ENCODE data around the gene GALNTL6. TPM values are rescaled to one million over a fixed set of nuclear protein-coding genes. Genes with fewer than 3 reads are reported as not detected.

The GALNTL6 gene
- total RNA-seq, 1 experiment from 2014 or later, result not detected

DNA sequence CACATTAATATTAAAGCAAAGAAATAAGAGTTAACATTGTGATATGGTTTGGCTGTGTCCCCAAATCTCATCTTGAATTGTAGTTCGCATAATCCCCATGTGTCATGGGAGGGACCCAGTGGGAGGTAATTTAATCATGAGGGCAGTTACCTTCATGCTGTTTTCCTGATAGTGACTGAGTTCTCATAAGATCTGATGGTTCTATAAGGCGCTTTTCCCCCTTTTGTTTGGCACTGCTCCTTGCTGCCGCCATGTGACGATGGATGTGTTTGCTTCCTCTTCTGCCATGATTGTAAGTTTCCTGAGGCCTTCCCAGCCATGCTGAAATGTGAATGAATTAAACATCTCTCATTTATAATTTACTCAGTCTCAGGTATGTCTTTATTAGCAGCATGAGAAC is 1201.6 kb downstream of the GALNTL6 start:
- H3K79me2 ChIP-seq (ENCODE audit: insufficient read depth, low read length), result no peaks in the 10 kb centered on the region
- ChIA-PET RAD21 (ENCODE audit: low non-redundant PET in 1 of 2, low total read pairs in 2 of 2, uncharacterized antibody in 2 of 2, unreplicated experiment in 2 of 2) (no interaction called here), POLR2A (no interaction called here), CTCF (interaction anchor here (2.2 kb wide), 1 partner anchor 287 kb away, joined by 71 read pairs; no protein-coding TSS in a partner anchor)
- intact Hi-C loops (cut with micrococcal nuclease), result loop anchor here (5.0 kb wide), 1 partner anchor 123 kb away; no protein-coding TSS in a partner anchor
- H2AFZ ChIP-seq (ENCODE audit: low read depth, low read length, poor library complexity, severe bottlenecking), result peak overlapping the region; percentile 54
- peaks cover 0 to 9% of the 10 kb centered on the region in 2 experiments; a peak in 2 of 4 replicates for H3K4me1 ChIP-seq (ENCODE audit: control insufficient read depth in 1 of 2, insufficient read depth in 2 of 2, low read length in 2 of 2)
- H3K9me3 ChIP-seq (ENCODE audit: control insufficient read depth in 1 of 2, insufficient read depth in 1 of 2, low read depth in 1 of 2, low read length in 2 of 2), result no peaks in the 10 kb centered on the region
- H3K27me3 ChIP-seq (ENCODE audit: insufficient read depth, low read length), result no peaks in the 10 kb centered on the region
- ATAC-seq (no peak), DNase-seq (ENCODE audit: low read depth, low spot score) (no peak)
- no peak overlapping the region for H3K9ac ChIP-seq (ENCODE audit: low read length)
- no peak overlapping the region; the same call in 1 of the 2 replicates for H3K4me2 ChIP-seq (ENCODE audit: low read length)
- H3K4me3 ChIP-seq (replicated peaks in 1 of 2; ENCODE audit: low read depth in 1 of 2, low read length in 2 of 2), result no peak overlapping the region
- H3K27ac ChIP-seq (ENCODE audit: low read depth, low read length), result no peak overlapping the region
- no peaks in the 10 kb centered on the region for H3K9me2 ChIP-seq (ENCODE audit: insufficient read depth)
- BruUV-seq (replicated peaks), result no TSS peak
- no peaks in the 10 kb centered on the region for H4K20me1 ChIP-seq (ENCODE audit: insufficient read depth)
- TF ChIP-seq, protein P1, sequence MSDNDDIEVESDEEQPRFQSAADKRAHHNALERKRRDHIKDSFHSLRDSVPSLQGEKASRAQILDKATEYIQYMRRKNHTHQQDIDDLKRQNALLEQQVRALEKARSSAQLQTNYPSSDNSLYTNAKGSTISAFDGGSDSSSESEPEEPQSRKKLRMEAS (IDR thresholded peaks at IDR 0.05), result no peak
- no peak for TF ChIP-seq SIN3A (IDR thresholded peaks at IDR 0.05; ENCODE audit: low read depth)
- H3K36me3 ChIP-seq (ENCODE audit: control insufficient read depth in 1 of 2, insufficient read depth in 2 of 2, low read length in 2 of 2), result no peaks in the 10 kb centered on the region

DNA sequence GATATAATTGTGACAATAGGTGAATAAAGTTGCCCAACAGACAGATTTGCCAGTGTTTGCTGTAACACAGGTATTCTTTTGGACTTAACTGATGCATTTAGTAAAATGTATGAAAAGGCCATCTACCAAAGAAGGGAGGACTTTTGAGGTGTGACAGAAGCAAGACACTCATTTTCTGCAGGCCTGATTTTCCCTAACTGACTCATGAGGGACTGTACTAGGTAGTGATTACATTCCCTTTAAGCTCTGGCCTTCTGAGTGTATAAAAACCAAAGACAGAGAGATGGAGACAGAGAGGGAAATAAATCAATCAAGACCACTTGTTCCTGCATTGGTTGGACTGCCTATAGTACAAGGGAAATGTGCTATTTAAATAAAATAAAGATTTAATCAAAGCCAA is 1204.6 kb downstream of the GALNTL6 start:
- Histone ChIP-seq H3K9me3 (ENCODE audit: control insufficient read depth in 1 of 2, insufficient read depth in 1 of 2, low read depth in 1 of 2, low read length in 2 of 2) (no peaks in the 10 kb centered on the region), H3K36me3 (ENCODE audit: control insufficient read depth in 1 of 2, insufficient read depth in 2 of 2, low read length in 2 of 2) (no peaks in the 10 kb centered on the region), H3K9me2 (ENCODE audit: insufficient read depth) (no peaks in the 10 kb centered on the region), H3K27me3 (ENCODE audit: insufficient read depth, low read length) (no peaks in the 10 kb centered on the region), H3K9ac (ENCODE audit: low read length) (no peak overlapping the region), H3K4me2 (ENCODE audit: low read length) (no peak overlapping the region), H2AFZ (ENCODE audit: low read depth, low read length, poor library complexity, severe bottlenecking) (no peak overlapping the region), H3K4me3 (replicated peaks in 1 of 2; ENCODE audit: low read depth in 1 of 2, low read length in 2 of 2) (no peak overlapping the region), H3K27ac (ENCODE audit: low read depth, low read length) (no peak overlapping the region), H3K79me2 (ENCODE audit: insufficient read depth, low read length) (no peaks in the 10 kb centered on the region), H3K4me1 (ENCODE audit: control insufficient read depth in 1 of 2, insufficient read depth in 2 of 2, low read length in 2 of 2) (peaks cover 0 to 9% of the 10 kb centered on the region in 2 experiments; a peak in 2 of 4 replicates), H4K20me1 (ENCODE audit: insufficient read depth) (no peaks in the 10 kb centered on the region)
- RAD21 ChIA-PET (ENCODE audit: low non-redundant PET in 1 of 2, low total read pairs in 2 of 2, uncharacterized antibody in 2 of 2, unreplicated experiment in 2 of 2), result no interaction called here
- POLR2A ChIA-PET, result no interaction called here
- ATAC-seq (no peak), DNase-seq (ENCODE audit: low read depth, low spot score) (no peak)
- intact Hi-C loops (cut with micrococcal nuclease), result no loop called here
- TF ChIP-seq YY1 (IDR thresholded peaks at IDR 0.05; ENCODE audit: extremely low read depth, insufficient replicate concordance, low read depth, low read length) (no peak), ZNF274 (IDR thresholded peaks at IDR 0.05; ENCODE audit: low read depth, low read length) (no peak), EZH2phosphoT487 (IDR thresholded peaks at IDR 0.05; ENCODE audit: borderline replicate concordance) (no peak), ZFX (IDR thresholded peaks at IDR 0.05) (no peak), EGR1 (IDR thresholded peaks at IDR 0.05; ENCODE audit: low read depth) (no peak)
- TF ChIP-seq, protein P2, sequence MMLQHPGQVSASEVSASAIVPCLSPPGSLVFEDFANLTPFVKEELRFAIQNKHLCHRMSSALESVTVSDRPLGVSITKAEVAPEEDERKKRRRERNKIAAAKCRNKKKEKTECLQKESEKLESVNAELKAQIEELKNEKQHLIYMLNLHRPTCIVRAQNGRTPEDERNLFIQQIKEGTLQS (IDR thresholded peaks at IDR 0.05), result no peak
- TF ChIP-seq, protein P3, sequence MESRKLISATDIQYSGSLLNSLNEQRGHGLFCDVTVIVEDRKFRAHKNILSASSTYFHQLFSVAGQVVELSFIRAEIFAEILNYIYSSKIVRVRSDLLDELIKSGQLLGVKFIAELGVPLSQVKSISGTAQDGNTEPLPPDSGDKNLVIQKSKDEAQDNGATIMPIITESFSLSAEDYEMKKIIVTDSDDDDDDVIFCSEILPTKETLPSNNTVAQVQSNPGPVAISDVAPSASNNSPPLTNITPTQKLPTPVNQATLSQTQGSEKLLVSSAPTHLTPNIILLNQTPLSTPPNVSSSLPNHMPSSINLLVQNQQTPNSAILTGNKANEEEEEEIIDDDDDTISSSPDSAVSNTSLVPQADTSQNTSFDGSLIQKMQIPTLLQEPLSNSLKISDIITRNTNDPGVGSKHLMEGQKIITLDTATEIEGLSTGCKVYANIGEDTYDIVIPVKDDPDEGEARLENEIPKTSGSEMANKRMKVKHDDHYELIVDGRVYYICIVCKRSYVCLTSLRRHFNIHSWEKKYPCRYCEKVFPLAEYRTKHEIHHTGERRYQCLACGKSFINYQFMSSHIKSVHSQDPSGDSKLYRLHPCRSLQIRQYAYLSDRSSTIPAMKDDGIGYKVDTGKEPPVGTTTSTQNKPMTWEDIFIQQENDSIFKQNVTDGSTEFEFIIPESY (IDR thresholded peaks at IDR 0.05; ENCODE audit: extremely low read depth, insufficient replicate concordance, low read length), result no peak
- BruUV-seq (replicated peaks), result no TSS peak
- CTCF ChIA-PET, result interaction anchor here (1.2 kb wide), 1 partner anchor 240 kb away, joined by 4 read pairs; no protein-coding TSS in a partner anchor
